ENCODE measurements around the gene SOHLH1.

DNA sequence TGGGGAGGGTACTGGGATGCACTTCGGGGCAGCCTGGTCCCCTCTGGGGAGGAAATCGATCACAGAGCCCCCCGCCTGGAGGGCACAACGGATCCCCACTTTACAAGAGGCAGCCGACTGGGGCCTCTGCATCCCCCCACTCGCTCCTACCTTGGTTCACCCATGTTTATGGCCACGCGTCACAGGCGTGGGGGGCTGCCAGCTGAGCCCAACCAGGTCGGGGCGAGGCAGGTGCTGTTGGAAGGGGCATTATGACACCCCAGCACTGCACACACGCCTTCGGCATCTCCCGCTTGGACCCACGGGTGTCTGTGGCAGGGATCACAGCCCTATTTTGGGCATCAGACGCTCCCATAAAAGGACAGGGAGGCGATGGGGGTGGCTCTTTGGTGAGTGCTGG, 14.6 kb downstream of the SOHLH1 start:
- no peak for TF ChIP-seq POLR2A (IDR thresholded peaks at IDR 0.05)
- TF ChIP-seq, protein P1, sequence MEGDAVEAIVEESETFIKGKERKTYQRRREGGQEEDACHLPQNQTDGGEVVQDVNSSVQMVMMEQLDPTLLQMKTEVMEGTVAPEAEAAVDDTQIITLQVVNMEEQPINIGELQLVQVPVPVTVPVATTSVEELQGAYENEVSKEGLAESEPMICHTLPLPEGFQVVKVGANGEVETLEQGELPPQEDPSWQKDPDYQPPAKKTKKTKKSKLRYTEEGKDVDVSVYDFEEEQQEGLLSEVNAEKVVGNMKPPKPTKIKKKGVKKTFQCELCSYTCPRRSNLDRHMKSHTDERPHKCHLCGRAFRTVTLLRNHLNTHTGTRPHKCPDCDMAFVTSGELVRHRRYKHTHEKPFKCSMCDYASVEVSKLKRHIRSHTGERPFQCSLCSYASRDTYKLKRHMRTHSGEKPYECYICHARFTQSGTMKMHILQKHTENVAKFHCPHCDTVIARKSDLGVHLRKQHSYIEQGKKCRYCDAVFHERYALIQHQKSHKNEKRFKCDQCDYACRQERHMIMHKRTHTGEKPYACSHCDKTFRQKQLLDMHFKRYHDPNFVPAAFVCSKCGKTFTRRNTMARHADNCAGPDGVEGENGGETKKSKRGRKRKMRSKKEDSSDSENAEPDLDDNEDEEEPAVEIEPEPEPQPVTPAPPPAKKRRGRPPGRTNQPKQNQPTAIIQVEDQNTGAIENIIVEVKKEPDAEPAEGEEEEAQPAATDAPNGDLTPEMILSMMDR (IDR thresholded peaks at IDR 0.05) = no peak

All from Peyer's patch (tissue), 4 donors.